Fibroblast of peridontal ligament (primary cell): ENCODE measurements around the gene BABAM1.
A peak's percentile ranks its signal among the peaks of the same experiment; 100 is the strongest.

Source experiments
- DNase-seq: peaks from one replicate; pipeline ENCODE4 v3.0.0-alpha.2; 2010; ENCODE audit errors: extremely low read depth

Gene BABAM1

DNA sequence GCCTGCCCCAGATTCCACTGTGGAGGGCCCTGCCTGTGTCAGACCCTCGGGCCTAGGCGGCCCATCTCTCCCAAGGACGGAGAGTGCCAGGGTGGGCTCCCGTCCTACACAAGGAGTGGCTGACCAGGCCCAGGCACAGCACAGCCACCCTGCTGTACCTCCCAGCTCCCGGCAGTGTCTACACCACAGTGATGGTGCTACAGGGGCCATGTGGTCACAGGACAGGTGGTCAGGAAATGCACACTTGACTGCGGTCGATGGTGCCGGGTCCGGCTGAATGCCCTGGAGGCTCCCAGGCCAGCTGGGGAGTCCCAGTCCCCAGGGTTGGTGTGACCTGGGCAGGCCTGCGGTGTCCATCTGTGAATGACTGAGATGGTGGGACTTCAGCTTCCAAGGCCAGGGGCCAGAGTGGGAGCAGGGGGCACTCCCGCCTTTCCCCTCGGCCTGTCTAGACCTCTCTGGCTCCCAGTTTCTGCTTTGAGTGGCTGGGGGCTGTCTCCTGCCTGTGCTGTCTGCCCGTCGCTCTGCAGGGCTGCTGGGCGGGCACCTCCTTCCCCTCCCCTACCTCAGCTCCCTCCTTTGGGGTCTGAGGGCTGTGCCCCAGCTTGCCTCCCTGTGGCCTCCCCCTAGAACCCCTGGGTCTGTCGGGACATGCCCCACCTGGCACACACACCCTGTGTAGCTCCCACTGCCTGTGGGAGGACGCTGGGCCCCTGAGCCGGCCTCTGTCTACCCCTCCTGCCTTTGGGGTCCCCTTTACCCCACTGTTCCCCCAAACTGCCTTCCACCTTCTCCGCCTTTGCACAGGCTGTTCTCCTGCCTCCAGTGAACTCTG is 54.6 kb downstream of the BABAM1 start:
- no peak for DNase-seq

DNA sequence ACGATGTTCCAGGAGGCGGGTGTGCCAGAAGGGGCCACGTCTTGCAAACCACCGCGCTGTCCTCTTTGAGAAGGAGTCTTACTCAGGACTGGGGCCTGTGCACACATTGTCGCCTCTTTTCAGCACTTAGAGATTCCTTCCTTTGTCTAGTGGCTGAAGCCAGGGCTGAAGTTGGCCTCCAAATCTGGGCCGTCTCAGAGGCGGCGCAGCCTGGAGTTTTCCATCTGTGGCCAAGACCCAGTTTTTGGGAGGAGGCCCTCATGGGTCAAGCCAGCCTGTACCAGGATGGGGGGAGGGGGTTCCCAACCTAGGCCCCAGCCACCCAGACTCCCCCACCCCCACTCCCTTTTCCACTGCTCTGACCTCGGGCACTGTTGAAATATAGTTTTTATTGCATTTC is 55.6 kb downstream of the BABAM1 start:
- no peak for DNase-seq

DNA sequence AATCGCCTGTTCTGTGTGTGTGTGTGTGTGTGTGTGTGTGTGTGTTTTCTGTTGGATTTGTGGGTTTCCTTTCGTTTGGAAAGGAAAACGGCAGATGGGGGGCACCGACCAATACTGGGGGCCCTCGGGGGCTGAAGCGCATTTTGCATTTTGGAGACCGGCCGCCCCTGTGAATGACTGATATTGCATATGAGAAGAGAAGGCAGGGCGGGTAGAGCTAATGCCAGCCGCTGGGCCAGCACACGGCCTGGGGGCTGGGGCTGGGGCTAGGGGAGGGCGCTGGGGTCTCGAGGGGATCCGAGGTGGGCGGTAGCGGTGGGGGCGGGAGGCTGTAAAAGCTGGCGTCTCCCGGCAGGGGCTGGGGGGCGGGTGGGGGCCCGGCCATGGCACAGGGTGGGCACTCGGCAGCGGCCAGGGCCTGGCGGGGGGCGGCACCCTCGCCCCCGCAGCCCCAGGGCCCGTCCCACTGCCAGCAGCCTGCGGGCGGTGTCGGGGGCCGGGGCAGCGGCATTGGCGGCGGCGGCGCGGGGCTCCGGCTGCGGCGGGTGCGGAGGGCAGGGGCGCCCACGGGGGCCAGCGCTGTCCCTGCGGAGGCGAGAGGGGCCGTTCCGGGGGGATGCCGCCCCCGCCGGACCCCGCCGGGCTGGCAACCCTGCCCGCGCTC is 56.2 kb downstream of the BABAM1 start:
- no peak for DNase-seq

DNA sequence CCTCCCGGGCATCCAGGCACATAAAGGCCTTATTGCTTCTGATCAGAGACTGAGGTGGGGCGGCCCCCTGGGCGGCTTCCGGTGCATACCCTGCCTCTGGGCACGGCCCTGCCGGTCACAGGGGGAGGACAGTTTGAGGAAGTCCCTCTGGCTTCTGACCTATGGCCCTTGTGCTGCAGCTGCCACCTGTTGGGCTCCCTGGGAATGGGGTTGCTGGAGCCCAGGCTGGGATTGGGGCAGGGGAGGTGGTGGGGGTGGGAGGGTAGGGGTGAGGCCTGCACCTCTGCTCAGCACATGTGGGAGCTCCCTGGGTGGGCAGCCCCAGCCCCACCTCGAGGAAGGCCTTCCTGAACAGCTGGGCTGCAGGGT is 56.7 kb downstream of the BABAM1 start:
- no peak for DNase-seq

DNA sequence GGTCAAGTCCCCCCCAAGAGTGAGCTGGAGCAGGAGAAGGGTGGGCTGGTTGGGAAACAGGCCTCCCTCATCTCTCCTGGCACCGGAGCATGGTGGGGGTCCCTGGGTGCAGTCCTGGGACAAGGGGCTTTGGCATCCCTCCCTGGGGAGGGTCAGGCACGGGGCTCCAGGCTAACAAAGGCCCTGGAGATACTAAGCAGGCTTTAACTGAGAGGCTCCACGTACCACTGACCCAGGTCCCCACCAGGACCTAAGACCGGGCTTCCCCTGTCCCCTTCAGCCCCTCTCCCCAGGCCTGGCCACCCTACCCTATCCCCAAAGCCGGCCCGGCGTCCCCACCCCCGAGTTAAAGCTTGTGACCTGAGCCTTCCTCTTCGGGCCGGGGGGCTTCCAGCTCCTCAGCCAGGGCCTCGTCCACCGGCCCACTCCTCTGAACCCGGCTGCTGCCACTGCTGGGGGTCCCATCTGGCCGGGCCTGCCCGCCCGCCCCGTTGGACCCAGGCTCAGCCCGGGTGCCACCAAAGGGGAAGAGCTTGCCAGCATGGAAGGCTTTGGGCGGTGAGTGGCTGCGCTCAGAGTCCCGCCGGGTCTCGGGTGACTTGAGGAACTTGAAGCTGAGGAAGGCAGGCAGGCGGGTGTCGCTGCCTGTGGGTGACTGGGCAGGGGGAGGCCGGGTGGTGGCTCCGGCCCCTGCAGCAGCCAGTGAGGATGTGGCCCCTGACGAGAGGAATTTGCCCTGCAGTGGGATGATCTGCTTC is 57.3 kb downstream of the BABAM1 start:
- no peak for DNase-seq

DNA sequence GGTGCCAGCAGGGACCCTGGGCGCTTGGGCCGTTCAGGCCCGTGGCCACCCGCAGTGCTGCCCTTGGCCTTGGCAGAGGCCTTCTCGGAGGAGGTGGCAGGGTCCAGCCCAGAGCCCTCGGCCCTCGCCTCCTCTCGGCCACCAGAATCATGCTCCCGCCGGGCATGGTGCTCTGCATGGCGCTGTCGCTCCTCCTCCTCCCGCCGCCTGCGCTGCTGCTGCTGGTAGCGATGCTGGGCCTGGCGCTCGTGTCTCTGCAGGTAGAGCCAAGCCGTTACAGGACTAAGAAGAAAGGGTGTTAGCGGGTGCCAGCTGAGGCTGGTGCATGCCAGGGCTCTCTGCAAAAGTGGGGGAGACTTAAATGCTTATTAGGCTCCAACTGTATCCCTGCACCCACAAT is 57.9 kb downstream of the BABAM1 start:
- no peak for DNase-seq

DNA sequence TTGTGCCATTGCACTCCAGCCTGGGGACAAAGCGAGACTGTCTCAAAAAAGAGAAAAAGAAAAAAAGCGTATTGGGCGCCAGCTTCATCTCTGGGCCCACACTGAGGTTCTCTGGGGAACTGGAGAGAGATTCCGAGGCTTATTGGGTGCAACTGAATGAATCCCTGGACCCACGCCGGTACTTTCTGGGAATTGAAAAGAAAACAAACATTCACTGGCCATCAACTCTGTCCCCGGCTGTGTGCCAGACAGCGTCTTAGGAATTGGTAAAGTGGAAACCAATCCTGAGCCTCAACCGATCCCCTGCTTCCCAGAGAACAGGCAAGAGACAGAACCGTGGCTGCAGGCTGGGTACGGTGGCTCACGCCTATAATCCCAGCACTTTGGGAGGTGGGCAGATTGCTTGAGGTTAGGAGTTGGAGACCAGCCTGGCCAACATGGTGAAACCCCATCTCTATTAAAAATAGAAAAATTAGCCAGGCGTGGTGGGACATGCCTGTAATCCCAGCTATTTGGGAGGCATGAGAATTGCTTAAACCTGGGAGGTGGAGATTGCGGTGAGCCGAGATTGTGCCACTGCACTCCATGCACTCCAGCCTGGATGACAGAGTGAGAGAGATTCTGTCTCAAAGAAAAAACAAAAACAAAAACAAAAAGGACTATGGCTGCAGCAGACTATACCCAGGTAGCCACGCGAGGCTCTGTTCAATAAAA is 58.8 kb downstream of the BABAM1 start:
- peak; percentile 79 for DNase-seq

DNA sequence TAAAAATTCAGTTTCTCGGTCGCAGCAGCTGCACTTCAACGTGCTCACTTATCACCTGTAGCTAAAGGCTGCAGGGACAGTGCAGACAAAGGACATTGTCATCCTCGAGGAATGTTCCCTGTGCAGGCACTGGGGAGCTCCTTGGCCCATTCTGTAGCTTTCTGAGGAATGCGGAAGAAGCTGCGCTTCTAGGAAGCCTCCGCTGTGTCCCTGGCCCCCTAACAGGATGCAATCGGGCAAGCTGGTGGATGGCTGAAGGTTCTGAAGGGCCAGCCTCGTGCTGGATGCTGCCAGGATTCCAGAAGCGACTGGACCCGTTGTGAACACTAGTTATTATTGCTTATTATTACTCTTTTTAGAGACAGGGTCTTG is 59.3 kb downstream of the BABAM1 start:
- no peak for DNase-seq

DNA sequence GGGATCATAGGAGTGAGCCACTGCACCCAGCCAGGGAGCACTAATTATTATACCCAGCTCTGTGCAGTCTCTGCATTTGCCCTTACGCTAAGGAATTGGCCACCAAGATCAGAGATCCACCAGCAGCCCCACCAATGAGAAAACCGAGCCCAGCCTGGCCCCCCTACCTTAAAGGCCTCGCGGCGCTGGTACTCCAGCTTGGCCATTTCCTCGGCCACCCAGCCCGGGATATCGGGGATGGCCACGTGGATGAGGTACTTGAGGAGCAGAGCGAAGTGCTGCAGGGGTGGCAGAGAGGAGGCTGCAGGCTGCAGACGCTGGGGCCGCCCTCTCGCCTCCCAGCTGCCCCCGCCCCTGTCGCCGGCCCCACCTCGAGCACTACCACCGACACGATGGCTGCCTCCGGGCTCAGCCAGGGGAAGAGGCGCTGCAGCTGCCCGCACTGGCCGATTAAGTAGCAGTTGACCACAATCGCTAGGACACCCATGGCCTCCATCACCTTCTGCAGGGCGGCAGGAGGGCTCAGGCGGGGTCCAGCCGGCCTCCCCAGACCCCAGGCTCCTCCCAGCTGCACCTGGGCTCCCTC is 59.9 kb downstream of the BABAM1 start:
- DNase-seq, result no peak

DNA sequence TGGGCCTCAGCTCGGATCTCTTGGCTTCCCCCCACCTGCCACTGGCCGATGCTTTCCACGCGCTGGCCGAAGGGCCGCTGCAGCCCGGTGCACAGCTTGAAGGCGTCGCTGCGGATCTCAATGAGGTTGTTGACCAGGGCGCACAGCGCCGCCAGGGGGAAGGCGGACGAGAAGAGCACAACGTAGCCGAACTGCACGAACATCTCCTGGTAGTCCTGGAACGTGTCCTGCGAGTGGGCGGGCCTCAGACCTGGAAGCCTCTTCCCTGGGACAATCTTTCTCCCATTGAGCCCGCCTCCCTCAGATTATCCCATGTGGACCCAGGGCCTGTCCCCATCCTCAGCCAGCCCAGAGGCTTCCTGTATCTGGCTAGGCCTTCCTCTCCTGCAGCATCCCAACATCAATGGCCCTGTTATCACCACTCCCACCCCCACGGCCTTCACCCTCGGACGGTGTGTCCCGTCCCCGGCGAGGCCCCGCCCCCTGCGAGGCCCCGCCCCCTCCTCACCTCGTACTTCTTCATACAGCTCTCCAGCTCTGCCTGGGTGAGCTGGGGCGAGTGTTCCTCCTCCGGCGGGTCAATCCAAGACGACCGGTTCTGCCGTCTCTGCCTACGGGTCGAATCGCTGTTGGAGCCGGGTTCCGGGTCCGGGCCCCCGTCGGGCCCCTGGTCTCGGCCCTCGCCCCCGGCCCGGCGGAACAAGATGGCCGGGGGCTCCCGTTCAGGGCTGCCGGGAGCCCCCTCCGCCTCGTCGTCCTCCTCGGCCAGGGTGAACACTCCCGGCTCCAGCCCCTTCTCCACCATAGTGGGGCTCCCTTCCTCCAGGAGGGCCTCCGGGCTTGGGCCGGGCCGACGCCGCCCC is 60.6 kb downstream of the BABAM1 start:
- DNase-seq, result no peak
